Measurements from ENCODE around the gene DCXR. TPM values are rescaled to one million over a fixed set of nuclear protein-coding genes. Genes with fewer than 3 reads are reported as not detected.

The DCXR gene
- total and polyA plus RNA-seq, 2 of the 4 experiments (the other 2 are of a cell fraction) = 36.6 to 139 TPM

DNA sequence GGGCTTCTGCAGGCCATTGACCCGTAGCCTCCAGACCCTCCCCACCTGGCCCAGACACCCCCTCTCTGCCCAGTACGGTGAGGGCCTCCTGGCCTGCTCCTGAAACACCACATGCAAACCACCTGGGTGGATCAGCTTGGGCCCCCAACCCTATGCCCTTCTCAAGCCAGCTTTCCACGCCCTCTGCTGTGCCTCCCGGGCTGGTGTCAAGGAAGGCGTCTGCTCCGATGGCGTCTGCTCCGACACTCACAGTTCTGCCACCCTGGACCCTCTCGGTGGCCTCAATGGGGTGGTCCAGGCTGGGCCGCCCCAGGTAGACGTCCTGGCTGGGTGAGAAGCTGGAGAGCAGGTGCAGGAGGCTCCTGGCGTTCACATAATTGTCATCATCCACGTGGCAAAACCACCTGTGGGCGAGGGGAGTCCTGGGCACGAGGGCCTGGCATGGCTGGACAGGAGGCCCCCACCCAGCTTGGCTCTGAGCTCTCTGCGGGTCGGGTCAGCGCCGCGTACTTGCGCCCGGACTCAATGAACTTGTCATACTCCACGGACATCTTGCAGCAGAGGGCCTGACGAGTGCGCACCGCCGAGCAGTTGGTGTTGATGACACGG lies 12.8 kb upstream of the DCXR start:
- POLR2A ChIA-PET (ENCODE audit: unreplicated experiment) = no interaction called here
- H2AK9ac ChIP-seq (replicated peaks; ENCODE audit: low read depth, low read length, poor library complexity) = peak overlapping the region; percentile 100
- H2AK5ac ChIP-seq (ENCODE audit: low read depth, low read length) = peak overlapping the region; percentile 96
- H4K8ac ChIP-seq (ENCODE audit: low read depth in 2 of 2, low read length in 2 of 2) = peak overlapping the region; percentile 71 to 91; a peak in 3 of 4 replicates
- dilution Hi-C loops (cut with HindIII; ENCODE audit: low sequenced_read_pairs, unreplicated experiment) (no loop called here), intact Hi-C loops (cut with micrococcal nuclease) (no loop called here), in situ Hi-C loops (cut with MboI; ENCODE audit: low sequenced_read_pairs) (no loop called here)
- H2BK120ac ChIP-seq (ENCODE audit: low read depth, low read length) = no peak overlapping the region
- no peak overlapping the region for H3K56ac ChIP-seq (ENCODE audit: extremely low read depth, insufficient read depth, low read length)
- peaks cover 7% of the 10 kb centered on the region for H3K9me1 ChIP-seq (ENCODE audit: insufficient read depth, low read length)
- H2BK20ac ChIP-seq (ENCODE audit: low read depth, low read length) = no peak overlapping the region
- H3K36me3 ChIP-seq (ENCODE audit: control insufficient read depth, insufficient read depth, low read length) = peaks cover 46% of the 10 kb centered on the region
- TF ChIP-seq SMC3 (IDR thresholded peaks at IDR 0.05; ENCODE audit: low read depth, low read length) = no peak
- TF ChIP-seq CHD1 (IDR thresholded peaks at IDR 0.05; ENCODE audit: low read depth, low read length) = no peak
- TF ChIP-seq NFE2L2 (IDR thresholded peaks at IDR 0.05; ENCODE audit: low read depth, low read length) = no peak
- TF ChIP-seq CTCF (conservative IDR thresholded peaks at IDR 0.05; ENCODE audit: low read depth, low read length) = no peak
- TF ChIP-seq POLR2A (IDR thresholded peaks at IDR 0.05; ENCODE audit: low read depth, low read length) = no peak
- TF ChIP-seq RAD21 (IDR thresholded peaks at IDR 0.05; ENCODE audit: low read length) = no peak
- TF ChIP-seq CEBPB (IDR thresholded peaks at IDR 0.05; ENCODE audit: low read depth, low read length) = no peak
- TF ChIP-seq RFX5 (IDR thresholded peaks at IDR 0.05; ENCODE audit: low read depth, low read length) = no peak
- no peak for TF ChIP-seq BHLHE40 (IDR thresholded peaks at IDR 0.05; ENCODE audit: low read depth, low read length)
- no peak for TF ChIP-seq RCOR1 (IDR thresholded peaks at IDR 0.05; ENCODE audit: insufficient replicate concordance, low read length)
- no peak for TF ChIP-seq ELK1 (IDR thresholded peaks at IDR 0.05; ENCODE audit: borderline replicate concordance, low read depth, low read length)
- no peak for TF ChIP-seq MAZ (IDR thresholded peaks at IDR 0.05; ENCODE audit: borderline replicate concordance, low read depth, low read length)
- no peak for TF ChIP-seq MAFK (IDR thresholded peaks at IDR 0.05; ENCODE audit: low read depth, low read length)
- TF ChIP-seq MXI1 (IDR thresholded peaks at IDR 0.05; ENCODE audit: borderline replicate concordance, low read depth, low read length) = no peak
- TF ChIP-seq, protein P1, sequence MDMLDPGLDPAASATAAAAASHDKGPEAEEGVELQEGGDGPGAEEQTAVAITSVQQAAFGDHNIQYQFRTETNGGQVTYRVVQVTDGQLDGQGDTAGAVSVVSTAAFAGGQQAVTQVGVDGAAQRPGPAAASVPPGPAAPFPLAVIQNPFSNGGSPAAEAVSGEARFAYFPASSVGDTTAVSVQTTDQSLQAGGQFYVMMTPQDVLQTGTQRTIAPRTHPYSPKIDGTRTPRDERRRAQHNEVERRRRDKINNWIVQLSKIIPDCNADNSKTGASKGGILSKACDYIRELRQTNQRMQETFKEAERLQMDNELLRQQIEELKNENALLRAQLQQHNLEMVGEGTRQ (IDR thresholded peaks at IDR 0.05; ENCODE audit: low read depth, low read length) = no peak
- TF ChIP-seq FOS (IDR thresholded peaks at IDR 0.05; ENCODE audit: low read depth, low read length) = no peak
- H4K5ac ChIP-seq (ENCODE audit: low read depth, low read length) = peak overlapping the region; percentile 81
- peak overlapping the region; percentile 64 for H3K23ac ChIP-seq (ENCODE audit: low read depth, low read length)
- peak overlapping the region; percentile 87 for H3K4ac ChIP-seq (ENCODE audit: low read depth, low read length)
- no peak for ATAC-seq (ENCODE audit: low read depth)
- H4K91ac ChIP-seq (ENCODE audit: insufficient read depth, low read depth, low read length) = 0 out of 2 replicates have a peak overlapping the region, but pooled peaks have one; percentile 23
- peak overlapping the region; percentile 77 for H2AFZ ChIP-seq (replicated peaks; ENCODE audit: low read length, poor library complexity)
- H3K14ac ChIP-seq (replicated peaks; ENCODE audit: low read depth, low read length) = no peak overlapping the region
- peak overlapping the region; percentile 99 for H3K4me3 ChIP-seq (ENCODE audit: insufficient read depth, low read depth, low read length)
- DNase-seq = no peak
- peaks cover 18% of the 10 kb centered on the region for H3K4me1 ChIP-seq (ENCODE audit: control insufficient read depth, insufficient read depth, low read length)
- H3K4me2 ChIP-seq (ENCODE audit: low read depth, low read length) = peak overlapping the region; percentile 91; the same call in 1 of the 2 replicates
- no peak overlapping the region for H3K27ac ChIP-seq (ENCODE audit: insufficient read depth, low read length)
- H2BK15ac ChIP-seq (ENCODE audit: low read depth, low read length) = no peak overlapping the region
- H2BK5ac ChIP-seq (ENCODE audit: low read depth, low read length, poor library complexity, severe bottlenecking) = peak overlapping the region; percentile 56
- H3K27me3 ChIP-seq (ENCODE audit: control insufficient read depth, insufficient read depth, low read length) = no peaks in the 10 kb centered on the region
- H3K79me1 ChIP-seq (ENCODE audit: low read depth in 1 of 2, low read length in 2 of 2) = peaks cover 14 to 41% of the 10 kb centered on the region in 2 experiments
- CTCF ChIA-PET = no interaction called here
- WGBS, 2 experiments (ENCODE audit: extremely low coverage in 2 of 2, insufficient read length in 1 of 2) = 91% methylated on average over 23 of the region's 28 CpGs; no CpG with 5 or more reads in 1 of the 2 experiments
- H3K18ac ChIP-seq (ENCODE audit: low read depth, low read length) = no peak overlapping the region
- BruUV-seq (replicated peaks) = no TSS peak
- peaks cover 7% of the 10 kb centered on the region for H4K20me1 ChIP-seq (ENCODE audit: insufficient read depth, low read length)
- H3K9me3 ChIP-seq (ENCODE audit: control insufficient read depth, insufficient read depth, low read length) = no peaks in the 10 kb centered on the region
- 0 out of 2 replicates have a peak overlapping the region, but pooled peaks have one; percentile 65 for H3K9ac ChIP-seq (ENCODE audit: low read depth, low read length)

Measured in IMR-90 (cell line).